UCSD-AML1 (cell line): Measurements from ENCODE around the gene VPS16.

Experiments used
- DNase-seq: peaks from one replicate; lab custom pipeline; 2025; ENCODE audit not compliant: unreplicated experiment; lab: John Stamatoyannopoulos, UW

The VPS16 gene

GRCh38 chr20:2840138-2840966 lies at the start of gene VPS16, which contains the start of gene PCED1A:
VPS16 (plus strand) TSS chr20:2840745; CDS start chr20:2840775, 30 bp downstream.
PCED1A (minus strand) TSS chr20:2840655; CDS start chr20:2839912, 743 bp downstream.
- DNase-seq: peak; percentile 86

GRCh38 chr20:2793471-2793870 lies 47.1 kb upstream of the VPS16 start:
- no peak for DNase-seq

- no peak for DNase-seq
Measured at GRCh38 chr20:2794202-2794748, 46.3 kb upstream of the VPS16 start.

- no peak for DNase-seq
Measured at GRCh38 chr20:2794866-2795447, 45.6 kb upstream of the VPS16 start.

- no peak for DNase-seq
Measured at GRCh38 chr20:2795451-2795850, 45.1 kb upstream of the VPS16 start.

GRCh38 chr20:2796011-2796660 lies 44.4 kb upstream of the VPS16 start:
- DNase-seq: no peak

GRCh38 chr20:2797136-2797983 lies 43.2 kb upstream of the VPS16 start:
- DNase-seq: no peak

- DNase-seq: no peak
Measured at GRCh38 chr20:2798095-2798805, 42.3 kb upstream of the VPS16 start.

- no peak for DNase-seq
Measured at GRCh38 chr20:2798814-2799213, 41.7 kb upstream of the VPS16 start.

- DNase-seq: no peak
Measured at GRCh38 chr20:2799271-2799670, 41.3 kb upstream of the VPS16 start.

GRCh38 chr20:2799688-2800520 lies 40.6 kb upstream of the VPS16 start:
- no peak for DNase-seq

- DNase-seq: peak; percentile 87
Measured at GRCh38 chr20:2800521-2801285, 39.8 kb upstream of the VPS16 start, which contains the start of gene CPXM1. CPXM1 (minus strand) TSS chr20:2800627; CDS start chr20:2800572, 55 bp downstream.

GRCh38 chr20:2801286-2801728 lies 39.2 kb upstream of the VPS16 start:
- DNase-seq: peak; percentile 77

- no peak for DNase-seq
Measured at GRCh38 chr20:2804041-2804828, 36.3 kb upstream of the VPS16 start.

GRCh38 chr20:2804852-2805688 lies 35.5 kb upstream of the VPS16 start:
- DNase-seq: no peak

- DNase-seq: no peak
Measured at GRCh38 chr20:2805689-2806350, 34.7 kb upstream of the VPS16 start.
